H1 (cell line): ENCODE measurements around the gene CANX. TPM values are rescaled to one million over a fixed set of nuclear protein-coding genes. Genes with fewer than 3 reads are reported as not detected.
A peak's percentile ranks its signal among the peaks of the same experiment; 100 is the strongest.

ENCODE experiments used
- ATF3 ChIP-seq: IDR thresholded peaks from 2 replicates; pipeline ENCODE4 v1.6.1; 2011; ENCODE audit warnings: low read depth, mild to moderate bottlenecking, low read length; ENCODE audit not compliant: insufficient read depth
- CBX8 ChIP-seq: fragments of 300-800, 300-1000 bp; sonication (generic); IDR thresholded peaks from 2 replicates; pipeline ENCODE4 v1.7.1; 2016; ENCODE audit warnings: low read depth, low read length, borderline replicate concordance
- CHD1 ChIP-seq: IDR thresholded peaks from 2 replicates; pipeline ENCODE4 v1.6.1; 2012; ENCODE audit warnings: low read depth, low read length, improper control_type of control experiment
- CHD2 ChIP-seq: IDR thresholded peaks from 2 replicates; pipeline ENCODE4 v1.6.1; 2012; ENCODE audit warnings: low read length, improper control_type of control experiment
- CTBP2 ChIP-seq: IDR thresholded peaks from 2 replicates; pipeline ENCODE4 v1.7.0; 2011; ENCODE audit warnings: borderline replicate concordance, mild to moderate bottlenecking, moderate library complexity, mixed read lengths, low read length; ENCODE audit not compliant: insufficient read depth, insufficient read length
- E2F6 ChIP-seq: IDR thresholded peaks from 2 replicates; pipeline ENCODE4 v1.6.1; 2012; ENCODE audit warnings: inconsistent platforms
- EGR1 ChIP-seq: IDR thresholded peaks from 2 replicates; pipeline ENCODE4 v1.6.1; 2011; ENCODE audit warnings: low read depth, low read length, borderline replicate concordance
- FOSL1 ChIP-seq: IDR thresholded peaks from 2 replicates; pipeline ENCODE4 v1.6.1; 2011; ENCODE audit warnings: mild to moderate bottlenecking, low read depth, low read length, moderate library complexity; ENCODE audit not compliant: insufficient read depth
- JUN ChIP-seq: IDR thresholded peaks from 2 replicates; pipeline ENCODE4 v1.6.1; 2011; ENCODE audit warnings: low read depth, mild to moderate bottlenecking, improper control_type of control experiment, low read length
- JUND ChIP-seq: IDR thresholded peaks from 2 replicates; pipeline ENCODE4 v1.6.1; 2011; ENCODE audit warnings: mild to moderate bottlenecking, improper control_type of control experiment, low read length
- KDM4A ChIP-seq: IDR thresholded peaks from one replicate; pipeline ENCODE4 v1.7.1; 2012; ENCODE audit warnings: low read depth, mild to moderate bottlenecking, moderate library complexity, low read length, inconsistent platforms; ENCODE audit not compliant: severe bottlenecking
- MAFK ChIP-seq: IDR thresholded peaks from 2 replicates; pipeline ENCODE4 v1.6.1; 2012; ENCODE audit warnings: low read depth, mild to moderate bottlenecking, improper control_type of control experiment, low read length
- MAX ChIP-seq: IDR thresholded peaks from 2 replicates; pipeline ENCODE4 v1.6.1; 2012; ENCODE audit warnings: inconsistent platforms
- POLR2A ChIP-seq, 2 experiments: IDR thresholded peaks; 1 replicate in 1 of 2; 2 replicates in 1 of 2; pipeline ENCODE4 v1.6.1; 2011; ENCODE audit warnings: low read depth in 2 of 2, low read length in 2 of 2, mild to moderate bottlenecking in 2 of 2; ENCODE audit errors: control extremely low read depth in 1 of 2
- POLR2AphosphoS5 ChIP-seq: IDR thresholded peaks from 2 replicates; pipeline ENCODE4 v1.6.1; 2011; ENCODE audit warnings: low read depth, low read length
- POU5F1 ChIP-seq: IDR thresholded peaks from 2 replicates; pipeline ENCODE4 v1.6.1; 2011; ENCODE audit warnings: low read depth, mild to moderate bottlenecking, low read length, moderate library complexity
- SAP30 ChIP-seq: fragments of 300-600 bp; sonication (generic); IDR thresholded peaks from 2 replicates; pipeline ENCODE4 v1.7.1; 2012; ENCODE audit warnings: low read length, moderate library complexity, mild to moderate bottlenecking, inconsistent platforms; ENCODE audit not compliant: insufficient read depth, insufficient replicate concordance
- SIN3A ChIP-seq, 2 experiments: IDR thresholded peaks in 1 of 2; conservative IDR thresholded peaks in 1 of 2; 2 replicates each; pipeline ENCODE4 v1.6.1; 2011 to 2012; ENCODE audit warnings: low read length in 2 of 2, improper control_type of control experiment in 1 of 2, low read depth in 1 of 2, mild to moderate bottlenecking in 1 of 2
- SIRT6 ChIP-seq: IDR thresholded peaks from one replicate; pipeline ENCODE4 v1.7.1; 2012; ENCODE audit warnings: low read length, inconsistent platforms
- SIX5 ChIP-seq: IDR thresholded peaks from 2 replicates; pipeline ENCODE4 v1.6.1; 2011; ENCODE audit warnings: mild to moderate bottlenecking, low read depth, low read length
- SP2 ChIP-seq: IDR thresholded peaks from 2 replicates; pipeline ENCODE4 v1.6.1; 2012; ENCODE audit warnings: mild to moderate bottlenecking, low read length, inconsistent platforms
- TBP ChIP-seq: IDR thresholded peaks from 2 replicates; pipeline ENCODE4 v1.6.1; 2011; ENCODE audit warnings: low read depth, low read length, improper control_type of control experiment
- TEAD4 ChIP-seq: IDR thresholded peaks from 2 replicates; pipeline ENCODE4 v1.6.1; 2012; ENCODE audit warnings: low read depth, low read length, inconsistent platforms, mixed read lengths
- polyA plus RNA-seq, 7 experiments: library from polyadenylated mRNA; depleted of rRNA in 3 of 7; stranded (reverse) in 5 of 7; unstranded in 2 of 7; fragments of >200 nt in 5 of 7; fragments of 200-250 nt in 2 of 7; gene quantifications; 1 replicate in 5 of 7; 2 replicates in 1 of 7; 4 replicates in 1 of 7; pipeline versions ENCODE4 v1.2.1 to v1.2.3, GENCODE V29; 2011 to 2013; ENCODE audit warnings: missing spikeins in 2 of 7, mixed read lengths in 2 of 7
- total RNA-seq: library from RNA; stranded (reverse); fragmentation: NEBNext Ultra II Directional; extraction: Animal tissue kit (Norgen Biotek cat#: 25700); gene quantifications from 2 replicates; pipeline ENCODE4 v1.2.1, GENCODE V29; 2021

The CANX gene
- total and polyA plus RNA-seq, 2 of the 8 experiments (the other 6 are each of a cell fraction or from before 2014, with no cell fraction given), result 136 to 691 TPM

- TF ChIP-seq E2F6 (no peak), KDM4A (peak; percentile 44), CHD2 (peak; percentile 88), MAX (0 out of 2 replicates have a peak, but pooled peaks have one; percentile 32), MAFK (peak; percentile 79; the same call in 1 of the 2 replicates), SIN3A (conservative IDR thresholded peaks at IDR 0.05 in 1 of 2, IDR thresholded peaks at IDR 0.05 in 1 of 2; ENCODE audit: low read depth in 1 of 2, low read length in 2 of 2) (peak; percentile 24 to 63; a peak in 1 of 4 replicates), FOSL1 (no peak), CHD1 (no peak), POLR2A (IDR thresholded peaks at IDR 0.05; ENCODE audit: control extremely low read depth in 1 of 2, low read depth in 2 of 2, low read length in 2 of 2) (peak; percentile 74 to 82), TEAD4 (no peak), CTBP2 (no peak), SIRT6 (no peak), SIX5 (no peak), EGR1 (no peak), ATF3 (no peak), SAP30 (no peak), TBP (0 out of 2 replicates have a peak, but pooled peaks have one; percentile 8), POLR2AphosphoS5 (peak; percentile 79), JUN (no peak), POU5F1 (no peak), CBX8 (no peak), SP2 (peak; percentile 83), JUND (no peak)
Measured at GRCh38 chr5:179697993-179698934, 503 bp upstream of the CANX start (continued).
